ENCODE data around the gene MFSD8. TPM values are rescaled to one million over a fixed set of nuclear protein-coding genes. Genes with fewer than 3 reads are reported as not detected.
"Not testable (repeated sequence)": the region's sequence is repeated elsewhere in the genome, so short reads cannot be mapped to it uniquely, and the experiment has no call there.

Gene MFSD8
- total and polyA plus RNA-seq, 7 donors: 3.0 to 54.2 (median 26.3) TPM

DNA sequence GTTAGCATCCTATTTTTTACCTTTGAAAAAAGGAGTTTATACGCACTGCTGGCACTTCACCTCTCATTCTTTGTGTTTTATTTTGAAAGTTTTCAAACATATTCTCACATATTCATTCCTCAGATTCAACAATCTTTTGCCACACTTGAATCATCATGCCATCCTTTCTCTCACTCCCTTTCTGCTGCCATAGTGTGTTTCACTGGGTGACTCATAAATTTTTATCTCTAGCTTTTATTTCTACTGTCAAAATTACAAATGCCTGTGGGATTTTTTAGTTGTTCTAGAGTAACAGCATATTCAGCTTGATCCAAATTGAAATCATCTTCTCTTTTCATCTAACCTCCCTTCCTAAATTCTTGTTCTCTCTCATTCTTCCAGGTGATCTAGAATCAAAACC lies 28.0 kb downstream of the MFSD8 start:
- Histone ChIP-seq H3K27ac (no peak overlapping the region), H3K36me3 (peaks cover 0 to 23% (median 3%) of the 10 kb centered on the region in 4 donors), H3K27me3 (no peaks in the 10 kb centered on the region), H3K4me1 (no peaks in the 10 kb centered on the region), H3K9me3 (no peaks in the 10 kb centered on the region), H3K4me3 (no peak overlapping the region)
- 94 to 100% methylated on average over 1 of the region's 1 CpG for WGBS, 2 donors
- TF ChIP-seq, protein P1, sequence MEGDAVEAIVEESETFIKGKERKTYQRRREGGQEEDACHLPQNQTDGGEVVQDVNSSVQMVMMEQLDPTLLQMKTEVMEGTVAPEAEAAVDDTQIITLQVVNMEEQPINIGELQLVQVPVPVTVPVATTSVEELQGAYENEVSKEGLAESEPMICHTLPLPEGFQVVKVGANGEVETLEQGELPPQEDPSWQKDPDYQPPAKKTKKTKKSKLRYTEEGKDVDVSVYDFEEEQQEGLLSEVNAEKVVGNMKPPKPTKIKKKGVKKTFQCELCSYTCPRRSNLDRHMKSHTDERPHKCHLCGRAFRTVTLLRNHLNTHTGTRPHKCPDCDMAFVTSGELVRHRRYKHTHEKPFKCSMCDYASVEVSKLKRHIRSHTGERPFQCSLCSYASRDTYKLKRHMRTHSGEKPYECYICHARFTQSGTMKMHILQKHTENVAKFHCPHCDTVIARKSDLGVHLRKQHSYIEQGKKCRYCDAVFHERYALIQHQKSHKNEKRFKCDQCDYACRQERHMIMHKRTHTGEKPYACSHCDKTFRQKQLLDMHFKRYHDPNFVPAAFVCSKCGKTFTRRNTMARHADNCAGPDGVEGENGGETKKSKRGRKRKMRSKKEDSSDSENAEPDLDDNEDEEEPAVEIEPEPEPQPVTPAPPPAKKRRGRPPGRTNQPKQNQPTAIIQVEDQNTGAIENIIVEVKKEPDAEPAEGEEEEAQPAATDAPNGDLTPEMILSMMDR (IDR thresholded peaks at IDR 0.05): no peak
- no peak for TF ChIP-seq POLR2AphosphoS5 (IDR thresholded peaks at IDR 0.05)
- TF ChIP-seq EP300 (IDR thresholded peaks at IDR 0.05): no peak
- TF ChIP-seq POLR2A (IDR thresholded peaks at IDR 0.05): no peak
- intact Hi-C loops (cut with DNase I): no loop called here
- DNase-seq: no peak

DNA sequence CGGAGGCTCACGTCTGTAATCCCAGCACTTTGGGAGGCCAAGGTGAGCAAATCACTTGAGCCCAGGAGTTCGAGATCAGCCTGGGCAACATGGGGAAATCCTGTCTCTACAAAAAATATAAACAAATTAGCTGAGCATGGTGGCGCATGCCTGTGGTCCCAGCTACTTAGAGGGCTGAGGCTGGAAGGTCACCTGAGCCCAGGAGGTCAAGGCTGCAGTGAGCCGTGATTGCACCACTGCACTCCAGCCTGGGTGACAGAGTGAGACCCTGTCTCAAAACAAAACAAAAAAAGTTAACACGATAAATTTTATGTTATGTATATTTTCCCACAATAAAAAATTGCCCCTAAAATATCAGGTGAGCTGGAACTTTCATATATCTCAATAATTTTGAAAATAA lies 33.1 kb downstream of the MFSD8 start:
- H3K9me3 ChIP-seq; H3K27me3 ChIP-seq; DNase-seq; H3K4me3 ChIP-seq; H3K27ac ChIP-seq; H3K4me1 ChIP-seq; intact Hi-C loops (cut with DNase I): not testable (repeated sequence)
- WGBS, 2 donors: 94% methylated on average over 6 of the region's 6 CpGs
- peaks cover 0 to 47% (median 0%) of the 10 kb centered on the region in 4 donors for H3K36me3 ChIP-seq

DNA sequence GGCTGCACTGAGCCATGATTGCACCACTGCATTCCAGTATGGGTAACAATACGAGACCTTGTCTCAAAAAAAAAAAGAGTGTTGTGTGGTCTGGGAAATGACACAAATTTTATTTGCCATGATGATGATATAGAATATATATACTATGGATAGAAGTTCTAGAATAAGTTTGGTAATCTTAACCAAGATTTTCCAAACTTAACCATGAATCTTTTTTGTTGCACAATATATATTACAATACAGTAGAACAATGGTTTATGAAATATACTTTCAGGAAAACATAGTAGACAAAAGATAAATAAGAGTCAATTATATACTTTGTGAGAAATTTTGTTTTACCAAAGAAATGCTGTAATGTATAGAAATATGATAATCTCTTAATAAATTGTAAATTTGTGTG lies 34.8 kb downstream of the MFSD8 start:
- TF ChIP-seq POLR2AphosphoS5 (IDR thresholded peaks at IDR 0.05) (no peak), EP300 (IDR thresholded peaks at IDR 0.05) (no peak), POLR2A (IDR thresholded peaks at IDR 0.05) (no peak)
- TF ChIP-seq, protein P1 (IDR thresholded peaks at IDR 0.05): no peak
- DNase-seq: no peak
- intact Hi-C loops (cut with DNase I): no loop called here
- Histone ChIP-seq H3K4me3 (no peak overlapping the region), H3K36me3 (peaks cover 0 to 57% (median 0%) of the 10 kb centered on the region in 4 donors), H3K27ac (no peak overlapping the region), H3K9me3 (peaks cover 0 to 5% (median 1%) of the 10 kb centered on the region in 4 donors), H3K4me1 (no peaks in the 10 kb centered on the region), H3K27me3 (no peaks in the 10 kb centered on the region)
- WGBS, 2 donors: 98% methylated on average over 1 of the region's 1 CpG

DNA sequence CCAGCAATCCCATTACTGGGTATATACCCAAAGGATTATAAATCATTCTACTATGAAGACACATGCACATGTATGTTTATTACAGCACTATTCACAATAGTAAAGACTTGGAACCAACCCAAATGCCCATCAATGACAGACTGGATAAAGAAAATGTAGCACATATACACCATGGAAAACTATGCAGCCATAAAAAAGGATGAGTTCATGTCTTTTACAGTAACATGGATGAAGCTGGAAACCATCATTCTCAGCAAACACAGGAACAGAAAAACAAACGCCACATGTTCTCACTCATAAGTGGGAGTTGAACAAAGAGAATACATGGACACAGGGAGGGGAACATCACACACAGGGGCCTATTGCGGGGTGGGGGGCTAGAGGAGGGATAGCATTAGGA lies 39.3 kb downstream of the MFSD8 start:
- H3K4me1 ChIP-seq; H3K27me3 ChIP-seq; intact Hi-C loops (cut with DNase I); H3K4me3 ChIP-seq; H3K27ac ChIP-seq; H3K9me3 ChIP-seq; DNase-seq: not testable (repeated sequence)
- H3K36me3 ChIP-seq: peaks cover 0 to 64% (median 9%) of the 10 kb centered on the region in 4 donors
- 94 to 98% methylated on average over 2 of the region's 2 CpGs for WGBS, 2 donors

DNA sequence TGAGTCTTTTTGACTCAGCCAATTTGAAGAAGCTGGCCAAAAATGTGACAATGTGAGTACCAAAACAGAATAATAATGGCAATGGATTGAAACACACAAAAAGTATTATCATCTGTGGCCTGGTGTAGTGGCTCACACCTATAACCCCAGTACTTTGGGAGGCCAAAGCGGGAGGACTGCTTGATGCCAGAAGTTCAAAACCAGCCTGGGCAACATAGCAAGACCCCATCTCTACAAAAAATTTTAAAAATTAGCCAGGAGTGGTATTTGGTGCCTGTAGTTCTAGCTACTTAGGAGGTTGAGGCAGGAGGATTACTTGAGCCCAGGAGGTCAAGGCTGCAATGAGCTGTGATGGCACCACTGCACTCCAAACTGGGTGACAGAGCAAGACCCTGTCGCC lies 42.7 kb downstream of the MFSD8 start:
- WGBS, 2 donors: 99% methylated on average over 2 of the region's 2 CpGs
- Histone ChIP-seq H3K27me3 (no peaks in the 10 kb centered on the region), H3K4me3 (no peak overlapping the region), H3K9me3 (peaks cover 0 to 5% (median 1%) of the 10 kb centered on the region in 4 donors), H3K27ac (no peak overlapping the region), H3K36me3 (peaks cover 0 to 67% (median 20%) of the 10 kb centered on the region in 4 donors), H3K4me1 (no peaks in the 10 kb centered on the region)
- TF ChIP-seq POLR2AphosphoS5 (IDR thresholded peaks at IDR 0.05) (no peak), POLR2A (IDR thresholded peaks at IDR 0.05) (no peak), EP300 (IDR thresholded peaks at IDR 0.05) (no peak)
- TF ChIP-seq, protein P1 (IDR thresholded peaks at IDR 0.05): no peak
- no peak for DNase-seq
- intact Hi-C loops (cut with DNase I): no loop called here

DNA sequence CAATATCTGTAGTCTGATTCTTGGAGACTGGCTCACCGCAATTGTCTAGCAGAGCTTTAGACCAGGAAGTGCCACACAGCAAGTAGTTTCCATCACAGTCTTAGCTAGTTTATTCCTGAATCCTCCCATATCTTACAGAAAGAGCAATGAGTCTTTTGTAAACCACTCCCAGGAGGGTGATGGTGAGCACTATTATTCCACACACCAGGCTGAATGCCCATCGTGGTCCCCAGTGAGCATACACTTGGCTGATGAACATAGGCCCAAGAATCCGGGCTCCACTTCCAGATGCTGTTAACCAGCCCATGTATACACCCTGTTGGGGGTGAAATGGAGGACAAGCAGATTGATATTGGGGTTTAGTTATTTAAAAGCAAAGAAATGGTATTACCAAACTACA lies 44.5 kb downstream of the MFSD8 start:
- H3K9me3 ChIP-seq: no peaks in the 10 kb centered on the region
- 98% methylated on average over 3 of the region's 3 CpGs for WGBS, 2 donors
- intact Hi-C loops (cut with DNase I): no loop called here
- H3K4me3 ChIP-seq: no peak overlapping the region
- no peak overlapping the region for H3K27ac ChIP-seq
- DNase-seq: no peak
- H3K27me3 ChIP-seq: no peaks in the 10 kb centered on the region
- TF ChIP-seq POLR2A (IDR thresholded peaks at IDR 0.05) (no peak), EP300 (IDR thresholded peaks at IDR 0.05) (no peak), POLR2AphosphoS5 (IDR thresholded peaks at IDR 0.05) (no peak)
- TF ChIP-seq, protein P1 (IDR thresholded peaks at IDR 0.05): no peak
- H3K4me1 ChIP-seq: no peaks in the 10 kb centered on the region
- H3K36me3 ChIP-seq: peaks cover 0 to 63% (median 20%) of the 10 kb centered on the region in 4 donors

Measured in sigmoid colon (tissue), 7 donors.